DMS153 (cell line): ENCODE results near the gene FFAR2.
"Not testable (repeated sequence)": the region's sequence is repeated elsewhere in the genome, so short reads cannot be mapped to it uniquely, and the experiment has no call there.

ENCODE experiments used
- DNase-seq: peaks from one replicate; lab custom pipeline; 2025; lab: John Stamatoyannopoulos, UW

The FFAR2 gene

DNA sequence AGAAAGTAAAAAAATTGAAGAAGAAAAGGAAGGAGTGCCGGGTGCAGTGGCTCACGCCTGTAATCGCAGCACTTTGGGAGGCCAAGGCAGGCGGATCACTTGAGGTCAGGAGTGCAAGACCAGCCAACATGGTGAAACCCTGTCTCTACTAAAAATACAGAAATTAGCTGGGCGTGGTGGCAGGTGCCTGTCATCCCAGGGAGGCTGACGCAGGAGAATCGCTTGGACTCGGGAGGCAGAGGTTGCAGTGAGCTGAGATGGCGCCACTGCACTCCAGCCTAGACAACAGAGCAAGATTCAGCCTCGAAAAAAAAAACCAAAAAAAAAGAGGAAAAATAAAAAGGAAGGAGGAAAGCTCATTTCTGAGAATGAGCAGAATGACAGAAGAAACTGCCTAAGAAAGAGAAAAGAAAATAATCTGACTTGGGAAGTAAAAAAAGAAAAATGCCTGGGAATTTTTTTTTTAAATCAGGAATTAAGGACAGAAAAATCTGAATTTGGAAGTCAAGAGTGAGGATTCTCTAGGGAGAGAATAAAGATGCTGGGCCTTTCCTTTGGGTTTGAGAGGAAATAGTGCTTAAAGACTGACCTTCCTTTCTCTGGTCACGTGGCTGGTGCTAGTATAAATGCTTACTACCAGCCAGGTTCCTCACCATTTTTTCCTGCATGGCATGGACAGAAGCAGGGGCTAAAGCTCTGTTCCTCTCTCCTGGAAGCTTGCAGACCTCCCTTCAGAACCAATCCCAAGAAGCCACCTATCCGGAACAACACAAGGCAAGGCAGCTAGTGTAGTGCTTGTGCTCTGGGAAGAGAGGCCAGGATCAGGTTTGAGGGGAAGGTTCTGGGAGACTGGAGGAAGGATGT lies at the start of gene FFAR2:
Gene FFAR2 (plus strand): TSS at position 652 of the 864 bp plus-strand sequence. CDS start 1,458 bp downstream, outside the sequence.
- DNase-seq = no peak

DNA sequence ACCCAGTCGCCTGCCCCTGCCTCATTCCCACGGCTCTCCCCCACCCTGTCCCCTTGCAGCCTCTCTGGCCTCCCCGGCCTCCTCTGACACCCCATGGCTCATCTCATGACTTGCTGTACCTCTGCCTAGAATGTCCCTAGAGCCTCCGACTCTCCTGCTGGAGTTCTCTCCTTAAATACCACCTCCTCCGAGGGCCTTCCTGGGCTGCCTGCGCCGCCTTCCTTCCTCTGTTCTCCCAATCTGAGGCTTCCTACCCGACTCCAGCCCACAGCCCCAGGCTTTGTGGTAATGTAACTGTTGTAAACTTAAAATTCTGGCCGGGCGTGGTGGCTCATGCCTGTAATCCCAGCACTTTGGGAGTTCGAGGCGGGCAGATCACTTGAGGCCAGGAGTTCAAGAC lies 49.5 kb upstream of the FFAR2 start:
- no peak for DNase-seq

DNA sequence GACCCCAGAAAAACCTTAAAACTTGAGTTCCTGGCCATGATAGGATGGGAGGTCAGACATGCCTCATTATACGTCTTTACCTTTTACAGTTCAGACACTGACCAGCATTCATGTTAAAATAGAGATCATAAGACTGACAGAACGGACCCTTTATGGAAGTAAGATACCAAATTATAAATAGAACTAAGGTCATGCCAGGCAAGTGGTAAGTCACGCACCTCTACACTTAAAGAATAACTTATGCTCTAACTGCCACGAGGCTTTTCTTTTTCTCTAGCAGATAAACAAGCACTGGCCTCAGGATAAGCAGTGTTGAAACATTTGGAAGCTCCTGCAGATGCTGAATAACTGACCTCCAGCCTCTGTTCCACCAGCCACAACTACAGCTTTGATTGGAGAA lies 48.8 kb upstream of the FFAR2 start:
- no peak for DNase-seq

DNA sequence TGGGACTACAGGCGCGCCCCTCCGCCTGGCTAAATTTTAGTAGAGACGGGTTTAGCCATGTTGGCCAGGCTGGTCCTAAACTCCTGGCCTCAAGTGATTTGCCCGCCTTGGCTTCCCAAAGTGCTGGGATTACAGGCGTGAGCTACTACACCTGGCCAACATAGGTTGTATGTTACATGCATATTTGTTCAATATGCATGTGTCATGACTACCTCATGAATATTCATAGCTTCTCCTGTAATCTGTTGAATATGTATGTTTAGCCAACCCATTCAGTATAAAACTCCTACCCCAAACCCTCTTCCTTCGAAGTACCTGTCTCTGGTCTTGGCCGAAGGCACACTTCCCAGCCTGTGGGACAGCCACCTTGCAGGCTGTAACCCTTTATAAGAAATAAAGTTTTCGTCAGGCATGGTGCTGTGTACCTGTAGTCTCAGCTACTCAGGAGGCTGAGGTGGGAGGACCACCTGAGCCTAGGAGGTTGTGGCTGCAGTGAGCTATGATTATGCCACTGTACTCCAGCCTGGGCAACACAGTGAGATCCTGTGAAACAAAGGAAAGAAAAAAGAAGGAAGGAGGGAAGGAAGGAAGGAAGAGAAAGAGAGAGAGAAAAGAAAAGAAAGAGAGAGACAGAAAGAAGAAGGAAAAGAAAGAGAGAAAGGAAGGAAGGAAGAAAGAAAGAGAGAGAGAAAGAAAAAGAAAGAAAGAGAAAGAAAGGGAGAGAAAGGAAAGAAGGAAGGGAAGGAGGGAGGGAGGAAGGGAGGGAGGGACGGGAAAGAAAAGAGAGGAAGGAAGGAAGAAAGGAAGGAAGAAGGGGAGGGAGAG lies 47.9 kb upstream of the FFAR2 start:
- no peak for DNase-seq

DNA sequence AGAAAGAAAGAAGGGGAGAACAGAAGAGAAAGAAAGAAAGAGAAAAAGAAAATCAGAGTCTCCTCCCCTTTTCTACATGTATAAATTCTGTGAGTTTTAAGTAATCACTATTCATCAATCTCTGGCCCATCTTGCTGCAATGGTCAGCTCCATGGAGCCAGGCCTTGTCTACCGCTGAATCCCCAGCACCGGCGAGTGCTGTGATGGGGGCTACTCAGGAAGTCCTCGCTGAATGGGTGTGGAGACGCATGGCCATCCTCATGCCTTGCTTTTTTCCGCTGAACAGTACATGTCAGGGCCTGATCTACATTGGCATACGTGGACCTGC lies 47.3 kb upstream of the FFAR2 start:
- DNase-seq = no peak

DNA sequence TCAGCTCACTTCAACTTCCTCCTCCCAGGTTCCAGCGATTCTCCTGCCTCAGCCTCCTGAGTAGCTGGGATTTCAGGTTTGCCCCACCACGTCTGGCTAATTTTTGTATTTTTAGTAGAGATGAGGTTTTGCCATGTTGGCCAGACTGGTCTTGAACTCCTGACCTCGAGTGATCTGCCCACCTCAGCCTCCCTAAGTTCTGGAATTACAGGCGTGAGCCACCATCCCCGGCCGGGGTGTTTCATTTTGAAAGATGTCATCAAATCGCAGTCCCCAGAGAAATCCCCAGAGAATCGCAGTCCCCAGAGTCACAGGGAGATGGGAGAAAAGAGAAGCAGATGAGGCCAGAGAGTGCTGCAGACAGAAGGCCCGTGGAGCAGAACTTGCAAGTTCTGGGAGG lies 46.6 kb upstream of the FFAR2 start:
- not testable (repeated sequence) for DNase-seq

DNA sequence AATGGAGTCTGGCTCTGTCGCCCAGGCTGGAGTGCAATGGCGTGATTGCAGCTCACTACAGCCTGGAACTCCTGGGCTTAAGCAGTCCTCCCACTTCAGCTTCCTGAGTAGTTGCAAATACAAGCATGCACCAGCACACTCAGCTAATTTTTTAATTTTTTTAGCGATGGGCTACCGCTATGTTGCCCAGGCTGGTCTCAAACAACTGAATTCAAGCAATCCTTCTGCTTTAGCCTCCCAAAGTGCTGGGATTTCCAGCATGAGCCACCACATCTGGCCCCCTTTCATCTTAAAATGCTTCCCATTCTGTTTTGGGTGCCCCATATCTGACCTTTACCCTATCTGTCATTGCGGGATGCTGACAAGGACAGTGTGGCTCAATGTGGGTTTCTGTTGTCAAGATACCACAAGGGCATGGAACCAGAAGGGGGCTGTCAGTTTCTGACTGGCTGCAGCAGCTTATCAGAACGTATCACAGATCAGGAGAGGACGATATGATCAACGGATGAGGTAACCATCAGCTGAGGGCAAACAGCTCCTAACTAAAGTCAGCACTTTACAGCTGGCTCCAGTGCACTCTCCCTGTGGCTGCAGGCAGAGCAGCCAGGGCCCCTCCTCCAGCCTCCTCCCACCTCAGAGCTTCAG lies 44.8 kb upstream of the FFAR2 start:
- no peak for DNase-seq

DNA sequence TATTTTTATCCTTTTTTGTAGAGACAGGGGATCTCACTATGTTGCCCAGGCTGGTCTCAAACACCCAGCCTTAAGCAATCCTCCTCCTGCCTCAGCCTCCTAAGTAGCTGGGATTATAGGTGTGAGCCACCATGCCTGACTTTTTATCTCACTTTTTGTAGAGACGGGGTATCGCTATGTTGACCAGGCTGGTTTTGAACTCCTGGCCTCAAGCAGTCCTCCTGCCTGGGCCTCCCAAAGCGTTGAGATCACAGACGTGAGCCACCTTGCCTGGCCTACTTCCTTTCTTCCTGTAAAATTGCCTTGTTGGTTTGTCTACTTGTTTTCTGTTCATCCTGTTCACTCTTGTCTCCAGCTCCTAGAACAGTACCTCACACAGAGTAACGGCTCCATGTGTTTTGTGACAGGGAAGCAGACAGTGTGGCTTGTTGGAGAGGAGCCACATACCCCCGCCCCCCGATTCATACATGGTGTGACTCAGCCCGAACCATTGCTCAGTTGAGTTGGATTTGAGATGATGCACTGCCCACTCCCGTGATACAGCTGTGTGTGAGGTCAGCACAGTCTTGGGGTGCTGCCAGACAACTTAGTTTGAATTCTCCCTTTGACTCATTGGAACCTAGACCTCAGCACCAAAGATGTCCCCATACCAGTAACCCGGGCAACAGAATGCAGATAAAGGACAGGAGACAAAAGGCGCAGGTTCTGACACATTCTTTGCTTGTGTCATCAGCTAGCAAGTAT lies 43.0 kb upstream of the FFAR2 start:
- DNase-seq = no peak

DNA sequence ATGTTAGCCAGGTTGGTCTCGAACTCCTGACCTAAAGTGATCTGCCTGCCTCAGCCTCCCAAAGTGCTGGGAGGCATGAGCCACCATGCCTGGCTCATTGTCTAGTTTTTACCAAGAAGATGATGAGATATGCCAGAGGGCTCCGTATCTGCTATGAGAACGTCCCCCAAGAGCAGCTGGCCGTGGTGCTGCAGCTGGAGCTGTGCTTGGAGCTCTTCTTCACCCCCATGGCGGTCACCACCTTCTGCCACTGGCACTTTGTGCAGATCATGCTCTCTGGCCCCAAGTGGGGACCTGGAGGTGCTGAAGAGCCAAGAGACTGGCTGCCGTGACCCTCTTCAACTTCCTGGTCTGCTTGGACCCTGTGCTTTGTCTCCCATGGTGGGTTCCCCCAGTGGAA lies 40.4 kb upstream of the FFAR2 start:
- DNase-seq = no peak

DNA sequence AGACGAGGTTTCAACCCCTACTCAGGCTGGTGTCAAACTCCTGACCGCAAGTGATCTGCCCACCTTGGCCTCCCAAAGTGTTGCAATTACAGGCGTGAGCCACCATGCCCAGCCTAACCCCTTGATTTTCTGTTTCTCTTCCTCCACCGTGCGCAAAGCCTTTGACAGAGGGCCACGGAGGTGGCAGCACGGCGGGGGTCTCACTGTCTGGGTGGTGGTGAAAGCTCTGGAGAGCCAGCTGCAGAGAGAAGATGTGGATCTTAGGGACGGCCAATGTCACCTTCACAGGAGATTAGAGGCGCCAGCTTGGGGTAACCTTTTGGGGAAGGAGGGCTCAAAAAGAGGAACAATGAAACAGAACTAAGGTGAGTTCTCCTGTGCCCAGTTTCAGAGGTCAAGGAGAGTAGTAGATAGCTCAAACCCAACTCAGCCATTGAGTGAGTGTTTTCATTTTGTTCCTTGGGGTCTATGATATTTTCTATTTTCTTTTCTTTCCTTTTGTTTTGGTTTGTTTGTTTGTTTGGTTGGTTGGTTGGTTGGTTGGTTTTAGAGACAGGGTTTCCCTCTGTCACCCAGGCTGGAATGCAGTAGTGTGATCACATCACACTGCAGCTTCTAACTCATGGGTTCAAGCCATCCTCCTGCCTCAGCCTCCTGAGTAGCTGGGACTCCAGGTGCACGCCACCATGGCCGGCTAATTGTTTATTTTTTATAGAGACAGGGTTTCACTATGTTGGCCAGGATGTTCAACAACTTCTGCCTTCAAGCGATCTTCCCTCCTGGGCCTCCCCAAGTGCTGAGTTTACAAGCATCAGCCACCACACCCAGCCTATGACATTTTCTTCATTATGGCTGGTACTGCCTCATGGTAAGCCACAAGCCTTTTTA lies 39.5 kb upstream of the FFAR2 start:
- no peak for DNase-seq

DNA sequence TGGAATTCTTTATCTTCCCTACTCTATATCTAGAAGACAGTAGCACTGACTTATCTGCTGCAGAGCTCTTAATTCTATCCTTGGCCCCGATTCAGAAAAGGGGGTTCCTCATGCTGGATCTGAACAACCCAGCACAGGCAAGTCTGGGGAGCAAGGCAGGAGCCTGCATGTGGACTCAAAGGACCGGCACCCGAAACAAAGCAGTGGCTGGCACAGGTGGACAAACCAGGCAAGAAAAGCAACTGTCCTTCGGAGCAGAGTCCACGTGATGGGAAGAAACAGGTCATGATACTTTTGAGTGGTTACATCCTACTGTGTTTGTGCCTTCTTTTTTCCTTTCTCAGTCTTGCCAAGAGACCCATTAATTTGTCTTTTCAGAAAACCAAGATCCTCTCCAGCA lies 38.9 kb upstream of the FFAR2 start:
- DNase-seq = no peak

DNA sequence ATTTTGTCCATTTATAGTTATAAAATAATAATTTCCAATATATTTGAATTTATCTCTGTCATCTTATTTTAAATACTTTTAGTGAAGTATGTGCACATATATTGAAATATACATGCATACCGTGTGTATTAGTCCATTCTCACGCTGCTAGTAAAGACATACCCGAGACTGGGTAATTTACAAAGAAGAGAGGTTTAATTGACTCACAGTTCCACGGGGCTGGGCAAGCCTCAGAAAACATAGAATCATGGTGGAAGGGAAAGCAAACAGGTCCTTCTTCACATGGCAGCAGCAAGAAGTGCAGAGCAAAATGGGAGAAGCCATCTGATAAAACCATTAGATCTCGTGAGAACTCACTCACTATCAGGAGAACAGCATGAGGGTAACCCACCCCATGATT lies 37.6 kb upstream of the FFAR2 start:
- no peak for DNase-seq

DNA sequence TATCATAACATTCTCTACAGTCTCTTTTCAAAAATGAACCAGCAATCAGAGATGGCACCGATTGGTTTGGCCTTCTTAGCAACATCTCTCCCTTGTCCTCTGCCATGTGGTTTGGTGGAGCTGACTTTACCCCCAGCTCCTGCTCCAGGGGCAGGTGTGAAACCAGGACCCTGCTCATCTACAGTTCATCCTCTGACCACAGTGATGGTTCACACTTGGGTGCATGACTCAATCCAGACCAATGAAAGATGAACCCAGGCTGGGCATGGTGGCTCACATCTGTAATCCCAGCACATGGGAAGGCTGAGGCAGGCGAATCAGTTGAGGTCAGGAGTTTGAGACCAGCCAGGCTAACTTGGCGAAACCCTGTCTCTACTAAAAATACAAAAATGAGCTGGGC lies 33.6 kb upstream of the FFAR2 start:
- no peak for DNase-seq

DNA sequence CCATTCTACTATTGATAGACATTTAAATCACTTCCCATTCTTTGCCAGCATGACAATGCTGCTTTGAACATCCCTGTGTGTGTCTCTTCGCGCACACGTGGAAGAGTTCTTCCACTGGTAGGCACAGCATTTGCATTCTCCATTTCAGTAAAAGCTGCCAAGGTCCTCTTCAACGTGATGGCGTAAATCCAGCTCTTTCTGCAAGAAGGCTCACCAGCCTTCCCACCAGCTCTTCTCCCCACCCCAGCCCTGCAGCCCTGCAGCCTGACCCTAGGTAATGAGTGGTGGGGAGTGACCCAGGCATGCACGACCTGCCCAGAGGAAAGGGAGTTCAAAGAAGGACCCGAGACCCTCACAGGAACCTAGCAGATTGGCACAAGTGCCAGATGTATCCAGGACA lies 31.7 kb upstream of the FFAR2 start:
- DNase-seq = no peak

DNA sequence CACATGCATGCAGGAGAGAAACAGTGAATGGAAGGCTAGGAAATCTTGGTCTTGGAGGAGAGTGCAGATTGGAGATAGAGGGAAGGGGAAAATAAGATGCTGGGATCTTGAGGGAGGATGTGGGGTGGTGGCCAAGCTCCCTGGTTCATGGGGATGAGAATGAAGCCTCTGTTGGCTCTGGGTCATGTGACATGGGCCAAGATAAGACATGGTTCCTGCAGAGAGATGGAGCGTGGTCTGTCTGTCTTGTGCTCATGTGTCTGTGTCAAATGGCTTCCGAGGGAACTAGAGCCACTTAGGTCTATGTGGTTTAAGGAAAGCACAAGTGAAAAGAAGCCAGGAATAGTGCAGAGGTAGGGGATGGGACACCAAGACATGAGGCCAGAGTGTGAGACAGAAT lies 30.8 kb upstream of the FFAR2 start:
- DNase-seq = no peak

DNA sequence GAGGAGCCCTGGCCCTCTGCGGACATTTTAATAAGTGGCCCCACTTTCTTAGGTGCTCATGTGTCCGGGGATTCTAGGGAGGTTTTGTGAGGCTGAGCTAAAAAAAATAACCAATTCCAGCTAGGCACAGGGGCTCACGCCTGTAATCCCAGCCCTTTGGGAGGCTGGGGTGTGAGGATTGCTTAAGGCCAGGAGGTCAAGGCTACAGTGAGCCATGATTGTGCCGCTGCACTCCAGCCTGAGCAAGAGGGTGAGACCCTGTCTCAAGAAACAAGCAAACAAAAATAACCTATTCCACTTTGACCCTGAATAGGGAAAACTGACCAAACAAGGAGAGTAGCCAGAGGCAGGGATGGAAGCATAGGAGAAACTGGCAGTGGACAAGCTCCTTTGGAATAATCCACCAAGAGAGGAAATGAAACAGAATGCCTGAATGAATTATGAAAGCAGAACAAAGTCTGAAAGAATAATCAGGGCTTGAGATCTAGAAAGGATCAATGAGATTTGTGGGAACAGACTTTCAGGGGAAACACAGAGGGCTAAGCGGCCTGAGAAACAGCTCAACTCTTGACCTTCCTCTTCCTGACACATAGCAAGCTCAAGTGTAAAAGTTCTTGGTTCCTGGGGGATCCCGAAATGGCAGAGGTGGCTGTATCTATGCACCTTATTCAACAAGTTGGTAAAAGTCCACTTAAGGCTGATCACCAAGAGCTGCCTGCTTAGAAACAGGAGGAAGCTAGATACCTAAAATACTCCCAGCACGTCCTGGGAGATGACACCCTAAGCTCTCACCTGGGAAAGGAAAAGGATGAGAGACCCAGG lies 30.1 kb upstream of the FFAR2 start:
- DNase-seq = no peak

DNA sequence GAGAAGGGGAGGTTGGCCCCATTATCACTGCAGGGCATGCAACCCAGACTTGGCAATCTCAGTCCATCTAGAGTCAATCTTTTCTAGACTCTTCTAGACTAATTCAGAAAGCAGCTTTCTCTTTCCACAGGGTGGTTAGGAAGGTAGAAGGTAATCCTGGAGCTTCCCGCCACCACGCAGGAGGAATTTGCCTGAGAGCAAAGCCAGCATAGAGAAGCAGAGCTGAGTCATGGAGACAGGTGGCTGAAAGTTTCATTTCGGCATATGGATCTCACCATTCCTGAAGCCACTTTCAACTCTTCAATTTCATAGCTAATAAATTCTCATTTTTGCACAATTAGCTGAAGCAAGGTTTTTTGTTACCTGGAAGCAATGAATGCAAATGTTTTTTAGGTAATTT lies 29.0 kb upstream of the FFAR2 start:
- no peak for DNase-seq

DNA sequence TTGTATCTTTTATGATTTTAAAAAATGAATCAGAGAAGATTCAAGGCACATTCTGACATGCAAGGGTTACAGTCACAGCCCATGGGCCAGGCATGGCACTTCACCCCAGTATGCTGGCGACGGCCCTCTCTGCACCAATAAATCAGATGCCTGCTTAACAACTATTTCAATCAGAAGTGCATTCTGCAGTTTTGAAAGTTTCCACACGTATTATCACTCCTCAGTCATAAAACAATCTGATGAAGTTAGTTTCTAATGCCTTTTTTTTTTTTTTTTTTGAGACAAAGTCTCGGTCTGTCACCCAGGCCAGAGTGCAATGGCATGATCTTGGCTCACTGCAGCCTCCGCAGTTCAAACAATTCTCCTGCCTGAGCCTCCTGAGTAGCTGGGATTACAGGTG lies 28.3 kb upstream of the FFAR2 start:
- DNase-seq = no peak

DNA sequence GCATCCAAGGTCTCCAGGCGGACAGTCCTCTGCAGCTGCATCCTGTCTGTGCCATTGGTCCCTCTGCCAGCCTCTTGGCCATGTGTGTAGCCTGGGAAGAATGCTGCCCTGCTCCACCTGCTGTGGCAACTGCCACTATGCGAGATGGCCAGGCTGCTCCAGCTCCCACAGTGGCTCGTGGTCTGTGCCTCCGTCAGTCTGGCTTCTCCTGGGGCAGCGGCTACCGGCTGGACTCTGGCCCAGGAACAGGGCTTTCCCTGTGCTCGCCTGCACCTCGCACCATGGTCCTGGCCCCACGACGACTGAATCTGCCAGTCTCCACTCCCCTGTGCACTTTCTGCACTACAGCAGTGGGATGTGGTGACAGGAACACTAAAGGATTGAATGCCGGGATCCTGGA lies 26.7 kb upstream of the FFAR2 start:
- no peak for DNase-seq

DNA sequence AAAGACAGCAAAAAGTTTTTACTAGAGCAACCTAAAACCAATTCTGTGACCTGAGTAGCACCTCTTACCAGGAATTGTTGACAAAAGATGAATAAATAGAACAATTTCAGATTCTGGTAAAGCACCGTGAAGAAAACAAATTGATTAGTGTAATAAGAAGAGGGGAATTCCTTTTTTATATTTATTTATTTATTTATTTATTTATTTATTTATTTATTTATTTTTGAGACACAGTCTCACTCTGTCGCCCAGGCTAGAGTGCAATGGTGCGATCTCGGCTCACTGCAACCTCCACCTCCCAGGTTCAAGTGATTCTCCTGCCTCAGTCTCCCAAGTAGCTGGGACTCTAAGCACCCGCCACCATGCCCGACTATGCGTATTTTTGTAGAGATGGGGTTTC lies 24.7 kb upstream of the FFAR2 start:
- not testable (repeated sequence) for DNase-seq
